Central memory CD4-positive, alpha-beta T cell (primary cell): ENCODE results near the gene PSMD14.
"Not testable (repeated sequence)": the region's sequence is repeated elsewhere in the genome, so short reads cannot be mapped to it uniquely, and the experiment has no call there.

ENCODE experiments used
- DNase-seq: peaks from one replicate; pipeline ENCODE4 v3.0.0; 2022
- total RNA-seq, 3 experiments: gene quantifications; one replicate each; lab custom pipeline; 2026; lab: John Stamatoyannopoulos, UW

The PSMD14 gene
- 30.7 to 266 (median 39.8) reads per million in 3 experiments for total RNA-seq

DNA sequence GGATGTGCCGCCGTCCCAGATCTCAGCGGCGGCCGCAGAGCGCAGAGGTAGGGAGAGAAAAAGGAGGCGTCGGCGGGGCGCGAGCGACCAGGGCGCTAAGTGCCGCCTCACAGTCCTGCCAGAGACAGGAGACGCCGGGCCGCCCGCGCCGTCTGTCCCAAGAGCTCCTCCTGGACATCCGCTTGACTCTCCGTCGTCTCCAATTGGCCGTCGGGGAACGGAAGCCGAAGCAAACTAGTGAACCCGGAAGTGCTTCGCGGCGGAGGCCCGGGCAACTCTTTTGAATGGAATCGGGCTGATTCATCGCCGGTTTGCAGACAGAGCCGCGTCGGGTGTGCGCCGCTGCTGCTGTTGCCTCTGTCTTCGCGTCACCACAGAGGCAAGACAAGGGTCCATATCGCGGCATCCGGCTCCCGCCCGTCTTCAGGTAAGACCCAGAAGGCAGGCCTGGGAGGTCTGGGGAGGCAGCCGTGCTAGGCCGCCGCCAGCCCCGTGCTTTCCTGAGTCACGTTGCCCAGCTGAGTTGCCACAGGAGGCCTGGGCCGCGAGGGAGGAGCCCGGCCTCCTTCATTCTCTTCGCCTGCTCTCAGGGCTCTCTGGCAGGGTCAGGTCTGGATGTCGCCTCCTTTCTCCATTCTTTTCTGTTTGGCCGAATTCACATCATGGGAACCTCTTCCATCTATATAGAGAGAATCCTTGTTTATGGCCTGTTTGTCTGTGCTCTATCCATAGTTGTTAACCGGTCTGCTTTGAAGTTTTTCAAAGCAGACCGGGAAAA, at the start of gene PSMD14:
PSMD14 (plus strand) TSS at position 248 of the 778 bp plus-strand sequence. CDS start 10,401 bp downstream, outside the sequence.
- DNase-seq: peak; percentile 88

DNA sequence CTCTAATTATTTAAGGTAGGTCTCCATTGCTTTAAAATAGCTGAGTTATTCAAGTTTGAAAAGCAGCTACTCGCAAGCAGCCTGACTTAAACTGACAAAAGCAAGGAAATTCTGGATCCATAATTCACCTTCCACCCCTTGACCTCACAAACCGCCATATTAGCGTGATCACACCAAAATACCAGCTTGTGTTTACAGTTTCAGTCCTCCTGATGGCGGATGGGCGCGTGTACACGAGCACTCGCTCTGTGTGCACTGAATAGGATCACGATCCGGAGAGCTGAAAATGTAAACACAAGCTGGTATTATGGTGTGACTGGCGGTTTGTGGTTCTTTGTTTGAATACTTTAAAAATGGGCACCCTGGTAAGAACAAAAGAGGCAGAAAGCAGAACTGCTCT, 42.4 kb upstream of the PSMD14 start:
- no peak for DNase-seq

DNA sequence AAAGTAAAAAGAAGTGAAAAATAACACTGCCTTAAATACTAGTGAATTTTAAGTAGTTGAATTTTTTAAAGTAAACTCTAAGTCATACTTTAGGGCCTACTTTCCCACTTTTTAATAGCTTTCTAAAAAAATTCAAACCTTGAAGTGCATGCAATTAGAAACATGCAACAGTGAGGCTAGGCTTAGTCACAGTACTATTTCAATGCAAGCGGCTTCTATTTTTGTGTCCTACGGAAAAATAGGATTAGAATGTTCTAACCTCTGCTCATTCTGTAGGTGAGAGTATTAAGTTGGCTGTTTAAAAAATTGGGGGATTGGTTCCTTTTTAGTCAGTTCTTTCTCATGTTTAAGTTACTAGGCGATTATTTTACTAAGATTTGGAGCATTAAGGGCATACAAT, 39.1 kb upstream of the PSMD14 start:
- no peak for DNase-seq

DNA sequence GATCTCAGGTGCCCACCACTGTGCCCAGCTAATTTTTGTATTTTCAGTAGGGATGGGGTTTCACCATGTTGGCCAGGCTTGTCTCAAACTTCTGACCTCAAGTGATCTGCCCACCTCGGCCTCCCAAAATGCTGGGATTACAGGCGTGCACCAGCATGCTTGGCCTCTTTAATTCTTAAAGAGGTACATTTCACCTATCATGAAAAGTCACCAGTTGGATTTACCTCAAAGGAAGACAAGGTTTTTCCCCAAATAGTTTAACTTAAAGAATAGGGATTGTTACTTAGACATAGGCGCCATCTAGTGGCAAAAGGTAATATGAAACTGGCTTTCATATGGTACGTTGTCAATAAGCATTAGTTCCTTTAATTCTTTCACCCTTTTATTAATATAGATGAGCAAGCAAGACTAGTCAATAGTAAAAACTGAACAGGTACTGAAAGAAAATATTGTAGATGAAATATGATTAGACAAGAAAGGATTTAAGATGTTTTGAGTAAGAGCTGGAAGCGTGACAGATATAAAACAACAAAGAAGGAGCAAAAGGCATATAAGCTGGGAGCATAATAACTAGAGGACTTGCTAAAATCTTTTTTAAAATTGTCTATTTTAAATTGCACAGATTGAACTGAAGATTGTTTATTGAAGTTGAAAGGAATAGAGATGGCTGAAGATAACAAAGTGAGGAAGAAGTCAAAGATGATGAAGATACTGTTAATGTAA, 35.0 kb upstream of the PSMD14 start:
- DNase-seq: peak; percentile 47

DNA sequence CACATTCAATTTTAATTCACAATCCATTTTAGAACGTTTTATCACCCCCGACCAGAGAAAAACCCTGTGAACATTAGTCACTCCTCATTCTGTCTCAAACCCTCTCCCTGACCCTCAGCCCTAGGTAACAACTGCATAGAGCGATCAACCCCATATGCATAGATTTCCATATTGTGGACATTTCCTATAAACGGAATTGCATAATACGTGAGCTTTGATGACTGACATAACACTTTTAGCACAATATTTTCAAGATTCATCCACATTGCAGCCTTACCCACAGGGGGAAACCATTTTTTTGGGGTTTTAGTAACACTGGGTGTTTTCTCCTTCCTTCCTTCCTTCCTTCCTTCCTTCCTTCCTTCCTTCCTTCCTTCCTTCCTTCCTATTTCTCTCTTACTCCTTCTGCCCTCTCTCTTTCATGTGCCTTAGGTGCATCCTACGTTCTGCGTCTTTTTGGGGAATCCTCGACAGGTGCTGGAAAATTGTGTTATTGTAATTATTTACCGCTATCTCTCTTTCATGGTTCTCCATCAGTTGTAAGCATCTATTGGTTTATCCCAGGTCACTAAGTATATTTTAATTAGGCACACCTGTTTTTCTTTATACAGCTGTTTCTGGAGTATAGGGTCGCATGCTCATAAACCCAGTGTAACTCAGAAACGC, 29.5 kb upstream of the PSMD14 start:
- DNase-seq: not testable (repeated sequence)

- not testable (repeated sequence) for DNase-seq
These were observed 28.9 kb upstream of the PSMD14 start for GRCh38 chr2:161279230-161279815.

GRCh38 chr2:161280906-161281323, 27.3 kb upstream of the PSMD14 start:
- peak; percentile 17 for DNase-seq

- not testable (repeated sequence) for DNase-seq
These were observed 26.5 kb upstream of the PSMD14 start for GRCh38 chr2:161281615-161282310.

GRCh38 chr2:161282311-161282644, 25.9 kb upstream of the PSMD14 start:
- DNase-seq: not testable (repeated sequence)

GRCh38 chr2:161283926-161284325, 24.3 kb upstream of the PSMD14 start:
- no peak for DNase-seq

DNA sequence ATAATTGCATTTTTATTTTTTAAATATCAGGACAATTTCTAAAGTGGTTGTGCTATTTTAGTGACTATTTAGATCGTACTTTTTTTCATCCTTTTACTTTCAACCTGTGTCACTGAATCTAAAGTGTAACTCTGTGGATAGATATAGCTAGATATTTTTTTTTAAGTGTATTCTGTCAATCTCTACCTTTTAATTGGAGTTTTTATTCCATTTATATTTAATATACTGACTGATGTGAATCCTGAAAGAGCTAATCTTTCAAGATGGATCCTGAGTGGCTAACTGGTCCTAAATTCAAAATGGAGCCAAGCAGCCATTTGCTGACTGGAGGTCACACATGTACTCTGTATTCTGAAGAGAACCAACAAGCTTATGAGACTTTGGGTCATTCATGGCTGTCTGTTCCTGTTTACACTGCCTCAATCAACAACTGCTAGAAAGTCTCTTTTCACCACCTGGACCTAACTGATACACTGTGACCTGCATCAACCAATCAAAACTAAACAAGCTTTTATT, 4.6 kb upstream of the PSMD14 start:
- no peak for DNase-seq

DNA sequence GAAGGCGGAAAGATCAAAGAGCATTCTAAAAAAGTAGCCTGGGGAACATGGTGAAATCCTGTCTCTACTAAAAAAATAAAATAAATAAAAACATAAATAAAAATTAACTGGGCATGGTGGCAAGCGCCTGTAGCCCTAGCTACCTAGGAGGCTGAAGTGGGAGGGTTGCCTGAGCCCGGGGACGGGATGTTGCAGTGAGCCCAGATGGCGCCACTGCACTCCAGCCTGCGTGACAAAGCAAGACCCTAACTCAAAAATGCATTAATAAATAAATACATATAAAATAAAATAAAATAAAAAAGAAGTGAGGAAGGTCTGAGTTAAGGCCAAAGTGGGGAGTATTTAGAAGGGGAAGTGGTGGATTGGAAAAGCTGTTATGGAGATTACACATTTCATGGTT, 1.3 kb upstream of the PSMD14 start:
- no peak for DNase-seq

DNA sequence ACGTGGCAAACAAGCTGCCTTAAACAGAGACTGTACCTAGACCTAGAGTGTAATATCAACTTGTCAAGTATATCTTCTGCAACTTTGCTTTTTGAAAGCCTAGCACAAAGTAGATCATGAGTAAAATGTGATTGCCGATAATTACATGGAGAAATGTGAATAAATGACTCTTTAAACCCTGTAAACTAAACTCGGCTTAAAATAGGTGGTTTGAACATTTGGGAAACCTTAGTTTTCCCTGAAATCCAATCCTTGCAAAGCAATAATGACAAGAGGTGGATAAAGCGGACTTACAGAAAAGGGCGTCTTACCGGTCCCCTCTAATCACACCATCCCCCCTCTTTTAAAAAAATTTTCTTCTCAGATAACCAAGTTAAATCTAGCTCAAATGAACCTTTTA, 549 bp upstream of the PSMD14 start:
- DNase-seq: no peak

GRCh38 chr2:161312996-161313395, 4.8 kb downstream of the PSMD14 start:
- DNase-seq: no peak

- DNase-seq: no peak
These were observed 7.2 kb downstream of the PSMD14 start for GRCh38 chr2:161315380-161315779.

- DNase-seq: no peak
These were observed 8.5 kb downstream of the PSMD14 start for GRCh38 chr2:161316701-161317100.

GRCh38 chr2:161321944-161322648, 13.9 kb downstream of the PSMD14 start:
- DNase-seq: no peak

DNA sequence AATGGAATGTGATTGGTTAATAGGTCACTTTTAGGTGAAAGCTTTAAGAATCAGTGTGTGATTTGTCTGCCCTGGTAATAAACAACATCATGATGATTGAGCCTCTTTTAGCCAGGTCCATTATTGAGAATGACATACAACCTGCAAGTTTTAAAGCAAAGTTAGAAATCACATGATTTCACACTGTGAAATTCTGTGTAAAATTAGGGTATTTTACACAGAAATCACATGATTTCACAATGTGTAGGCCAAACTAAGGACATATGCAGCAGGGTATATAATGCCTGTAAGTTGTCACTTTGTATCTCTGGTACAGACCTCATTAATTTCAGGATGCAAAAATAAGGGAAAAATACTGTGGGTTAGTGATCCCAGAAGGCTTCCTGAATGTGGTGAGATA, 16.7 kb downstream of the PSMD14 start:
- DNase-seq: no peak

DNA sequence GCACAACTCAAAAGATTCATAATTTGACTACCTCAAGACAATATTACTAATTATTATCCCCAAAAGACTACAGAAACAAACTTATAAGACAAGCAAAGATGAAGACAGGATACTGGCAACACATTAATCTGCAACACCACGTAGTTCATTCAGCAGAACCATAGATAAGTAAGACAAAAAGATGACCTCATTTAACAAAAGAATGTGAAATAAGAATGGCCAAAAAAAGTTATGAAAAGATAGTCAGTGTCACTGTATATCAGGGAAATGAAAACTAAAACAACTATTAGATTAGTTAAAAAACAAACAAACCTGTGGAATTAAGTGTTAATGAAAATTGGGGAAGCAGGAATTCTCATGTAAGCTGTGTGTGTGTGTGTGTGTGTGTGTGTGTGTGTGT, 19.4 kb downstream of the PSMD14 start:
- DNase-seq: no peak

DNA sequence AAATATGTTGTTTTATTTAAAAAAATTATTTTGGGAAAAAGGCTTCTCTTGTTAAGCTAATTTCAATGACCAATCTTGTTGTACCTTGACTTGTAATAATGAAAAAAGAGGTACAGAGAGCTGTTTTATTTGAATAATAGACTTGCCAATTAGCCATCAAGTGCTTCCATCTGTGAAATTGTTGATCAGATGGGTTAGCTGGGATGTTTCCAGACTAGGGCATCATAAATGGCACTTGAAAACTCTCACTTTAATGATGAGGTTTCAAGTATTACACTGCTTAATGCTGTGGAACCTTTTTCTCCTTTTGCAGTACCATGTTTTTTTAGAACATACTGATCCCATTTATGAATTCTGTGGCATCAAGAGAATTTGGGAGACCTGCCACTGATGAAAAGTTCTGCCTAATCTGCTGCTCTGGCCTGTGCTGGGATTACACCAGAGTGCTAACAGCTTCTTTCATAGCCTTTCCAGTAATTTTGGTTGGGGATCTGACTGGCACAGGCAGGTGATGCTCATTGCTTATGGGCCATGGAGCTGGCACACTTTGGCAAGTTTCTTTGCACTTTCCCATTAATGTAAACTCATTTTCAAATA, 24.2 kb downstream of the PSMD14 start:
- DNase-seq: no peak

GRCh38 chr2:161335626-161336025, 27.4 kb downstream of the PSMD14 start:
- no peak for DNase-seq
